ENCODE results near the gene ETV6. TPM values are rescaled to one million over a fixed set of nuclear protein-coding genes. Genes with fewer than 3 reads are reported as not detected.

The ETV6 gene
- total RNA-seq, 4 donors from 2014 or later = 17.7 to 27.1 (median 25.0) TPM

DNA sequence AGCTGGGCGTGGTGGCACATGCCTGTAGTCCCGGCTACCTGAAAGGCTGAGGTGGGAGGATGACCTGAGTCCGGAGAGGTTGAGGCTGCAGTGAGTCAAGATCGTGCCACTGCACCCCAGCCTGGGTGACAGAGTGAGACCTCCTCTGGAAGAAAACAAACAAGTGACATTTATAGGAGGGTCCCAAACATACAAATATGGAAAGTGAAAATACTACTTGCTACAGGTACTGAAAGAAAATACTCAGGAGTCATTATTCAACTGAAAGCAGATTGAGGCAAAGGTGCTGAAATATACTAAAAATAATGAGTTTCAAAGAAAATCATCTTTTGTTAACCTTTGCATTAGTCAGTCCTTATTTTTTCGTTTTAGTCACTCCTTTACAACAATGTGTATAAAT lies 53.5 kb downstream of the ETV6 start:
- intact Hi-C loops (cut with DNase I; ENCODE audit: low total_unique reads) = no loop called here
- no peak for TF ChIP-seq POLR2A (IDR thresholded peaks at IDR 0.05)
- TF ChIP-seq, protein P1, sequence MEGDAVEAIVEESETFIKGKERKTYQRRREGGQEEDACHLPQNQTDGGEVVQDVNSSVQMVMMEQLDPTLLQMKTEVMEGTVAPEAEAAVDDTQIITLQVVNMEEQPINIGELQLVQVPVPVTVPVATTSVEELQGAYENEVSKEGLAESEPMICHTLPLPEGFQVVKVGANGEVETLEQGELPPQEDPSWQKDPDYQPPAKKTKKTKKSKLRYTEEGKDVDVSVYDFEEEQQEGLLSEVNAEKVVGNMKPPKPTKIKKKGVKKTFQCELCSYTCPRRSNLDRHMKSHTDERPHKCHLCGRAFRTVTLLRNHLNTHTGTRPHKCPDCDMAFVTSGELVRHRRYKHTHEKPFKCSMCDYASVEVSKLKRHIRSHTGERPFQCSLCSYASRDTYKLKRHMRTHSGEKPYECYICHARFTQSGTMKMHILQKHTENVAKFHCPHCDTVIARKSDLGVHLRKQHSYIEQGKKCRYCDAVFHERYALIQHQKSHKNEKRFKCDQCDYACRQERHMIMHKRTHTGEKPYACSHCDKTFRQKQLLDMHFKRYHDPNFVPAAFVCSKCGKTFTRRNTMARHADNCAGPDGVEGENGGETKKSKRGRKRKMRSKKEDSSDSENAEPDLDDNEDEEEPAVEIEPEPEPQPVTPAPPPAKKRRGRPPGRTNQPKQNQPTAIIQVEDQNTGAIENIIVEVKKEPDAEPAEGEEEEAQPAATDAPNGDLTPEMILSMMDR (IDR thresholded peaks at IDR 0.05) = no peak
- WGBS, 2 donors = 87 to 91% methylated on average over 5 of the region's 5 CpGs
- H3K4me3 ChIP-seq (ENCODE audit: low read depth, poor library complexity, severe bottlenecking) = no peak overlapping the region
- no peak for DNase-seq (ENCODE audit: low spot score in 2 of 2)

DNA sequence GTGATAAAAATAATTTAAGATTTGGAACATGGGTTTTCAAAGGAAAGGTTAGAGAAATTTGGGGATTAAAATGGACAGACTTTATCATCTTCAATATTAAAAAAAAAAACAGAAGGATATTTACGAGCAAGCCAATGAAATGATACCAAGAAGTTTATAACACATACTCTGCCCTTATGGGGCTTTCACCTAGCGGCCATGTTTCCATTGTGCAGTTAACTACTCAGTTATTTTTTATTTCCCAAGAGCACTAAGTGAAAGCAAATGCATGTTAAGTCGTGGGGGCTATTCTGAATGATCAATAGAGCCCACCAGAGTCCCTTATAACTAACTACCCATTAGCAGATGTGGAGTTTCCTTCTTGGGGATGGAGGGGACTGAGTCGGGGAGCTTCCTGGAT lies 53.9 kb downstream of the ETV6 start:
- no peak for DNase-seq (ENCODE audit: low spot score in 2 of 2)
- no peak for TF ChIP-seq POLR2A (IDR thresholded peaks at IDR 0.05)
- TF ChIP-seq, protein P1 (IDR thresholded peaks at IDR 0.05) = no peak
- WGBS, 2 donors = 88 to 90% methylated on average over 4 of the region's 4 CpGs
- intact Hi-C loops (cut with DNase I; ENCODE audit: low total_unique reads) = no loop called here
- no peak overlapping the region for H3K4me3 ChIP-seq (ENCODE audit: low read depth, poor library complexity, severe bottlenecking)

DNA sequence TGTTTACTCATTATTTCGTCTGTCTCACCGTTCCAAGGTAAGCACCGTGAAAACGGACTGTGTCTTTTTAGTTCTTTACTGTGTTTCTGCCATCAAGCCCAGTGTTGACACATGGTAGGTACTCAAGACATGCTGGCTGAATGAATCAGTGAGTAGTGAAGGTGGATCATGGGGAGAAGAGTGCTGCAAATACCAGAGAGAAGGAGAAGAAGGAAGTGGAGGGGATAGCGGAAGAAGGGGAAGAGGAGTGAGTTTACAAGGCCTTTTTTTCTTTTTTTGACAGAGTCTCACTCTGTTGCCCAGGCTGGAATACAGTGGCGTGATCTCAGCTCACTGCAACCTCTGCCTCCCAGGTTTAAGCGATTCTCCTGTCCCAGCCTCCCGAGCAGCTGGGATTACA lies 54.6 kb downstream of the ETV6 start:
- intact Hi-C loops (cut with DNase I; ENCODE audit: low total_unique reads) = no loop called here
- no peak for DNase-seq (ENCODE audit: low spot score in 2 of 2)
- WGBS, 2 donors = 96 to 97% methylated on average over 8 of the region's 8 CpGs
- TF ChIP-seq POLR2A (IDR thresholded peaks at IDR 0.05) = no peak
- TF ChIP-seq, protein P1 (IDR thresholded peaks at IDR 0.05) = no peak
- no peak overlapping the region for H3K4me3 ChIP-seq (ENCODE audit: low read depth, poor library complexity, severe bottlenecking)

DNA sequence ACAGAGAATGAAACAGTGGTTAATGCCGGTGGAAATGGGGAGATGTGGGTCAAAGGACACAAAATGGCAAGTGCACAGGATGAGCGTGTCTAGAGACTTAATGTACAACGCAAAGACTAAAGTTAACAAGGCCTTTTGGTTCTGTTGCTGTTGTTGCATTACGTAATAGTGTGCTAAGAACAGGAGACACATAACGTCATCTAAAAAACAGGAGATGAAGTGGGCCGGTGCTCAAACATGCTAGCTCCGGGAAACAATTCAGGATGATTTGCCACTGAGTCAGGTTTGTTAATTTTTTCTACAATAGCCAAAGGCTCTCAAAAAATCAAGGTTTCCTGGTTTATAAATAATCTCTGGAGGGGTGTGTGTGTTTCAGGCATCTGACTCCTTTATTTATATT lies 55.5 kb downstream of the ETV6 start:
- no peak overlapping the region for H3K4me3 ChIP-seq (ENCODE audit: low read depth, poor library complexity, severe bottlenecking)
- no peak for TF ChIP-seq POLR2A (IDR thresholded peaks at IDR 0.05)
- TF ChIP-seq, protein P1 (IDR thresholded peaks at IDR 0.05) = no peak
- 55 to 59% methylated on average over 7 of the region's 7 CpGs for WGBS, 2 donors
- no peak for DNase-seq (ENCODE audit: low spot score in 2 of 2)
- intact Hi-C loops (cut with DNase I; ENCODE audit: low total_unique reads) = no loop called here

DNA sequence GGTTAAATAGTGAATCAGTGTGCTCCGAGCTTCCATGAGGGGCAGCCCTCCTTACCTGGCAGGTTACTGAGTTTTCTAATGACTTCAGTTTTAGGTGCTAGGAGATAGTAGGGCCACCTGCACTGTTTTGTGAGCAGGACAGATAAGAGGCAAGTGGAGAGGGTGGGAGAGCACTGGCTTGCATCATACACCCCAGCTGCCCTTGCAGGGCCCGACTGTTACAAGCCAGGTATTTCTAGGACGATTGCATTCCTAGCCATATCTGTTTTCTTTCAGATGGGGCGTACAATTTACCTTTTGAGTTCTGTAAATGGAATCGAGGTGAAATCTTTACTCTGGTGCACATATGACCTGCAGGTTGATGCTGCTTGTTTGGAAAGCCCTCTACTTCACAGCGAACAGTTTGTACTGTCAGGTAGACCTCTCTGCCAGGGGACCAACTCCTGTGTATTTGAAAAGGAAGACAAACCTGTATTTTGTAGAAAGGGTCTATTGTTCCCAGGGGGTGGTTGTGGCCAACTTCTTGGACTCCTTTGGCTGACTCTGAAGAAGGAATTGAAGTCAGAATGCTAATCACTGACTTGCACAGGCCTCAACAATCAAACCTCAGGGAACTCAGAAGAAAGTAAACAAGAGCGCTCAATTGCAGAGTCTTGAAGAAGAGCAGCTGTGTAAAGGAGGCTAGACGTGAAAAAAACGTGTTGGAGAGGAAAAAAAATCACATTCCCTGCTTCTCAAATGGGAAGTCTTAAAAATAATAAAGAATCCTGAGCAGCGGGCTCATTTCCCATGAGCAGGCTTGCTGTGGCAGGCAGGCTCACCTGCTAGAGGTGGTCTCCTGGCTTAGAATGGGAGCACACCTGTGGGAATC lies 57.3 kb downstream of the ETV6 start:
- intact Hi-C loops (cut with DNase I; ENCODE audit: low total_unique reads) = no loop called here
- DNase-seq (ENCODE audit: low spot score in 2 of 2) = no peak
- 68 to 72% methylated on average over 10 of the region's 10 CpGs for WGBS, 2 donors
- H3K4me3 ChIP-seq (ENCODE audit: low read depth, poor library complexity, severe bottlenecking) = no peak overlapping the region
- TF ChIP-seq POLR2A (IDR thresholded peaks at IDR 0.05) = no peak
- TF ChIP-seq, protein P1 (IDR thresholded peaks at IDR 0.05) = no peak

All from lower leg skin (tissue), 4 donors.